HG03045 (cell line): Measurements from ENCODE around the gene KRTAP29-1.

Source experiments
- ATAC-seq: cut with Tn5 transposase; IDR thresholded peaks from one replicate; pipeline ENCODE4 v1.9.1; 2021; ENCODE audit warnings: mild to moderate bottlenecking, moderate library complexity; ENCODE audit not compliant: unreplicated experiment

KRTAP29-1 gene

GRCh38 chr17:41329279-41329948 is 26.8 kb upstream of the KRTAP29-1 start:
- ATAC-seq: no peak

GRCh38 chr17:41328207-41328606 is 25.6 kb upstream of the KRTAP29-1 start:
- ATAC-seq: no peak

- no peak for ATAC-seq
Observed at GRCh38 chr17:41327411-41328120, 24.9 kb upstream of the KRTAP29-1 start.

GRCh38 chr17:41326173-41327145 is 23.8 kb upstream of the KRTAP29-1 start:
- no peak for ATAC-seq

GRCh38 chr17:41325611-41326010 is 23.0 kb upstream of the KRTAP29-1 start:
- ATAC-seq: no peak

- ATAC-seq: no peak
Observed at GRCh38 chr17:41325126-41325525, 22.5 kb upstream of the KRTAP29-1 start.

- ATAC-seq: no peak
Observed at GRCh38 chr17:41324180-41325075, 21.8 kb upstream of the KRTAP29-1 start.

GRCh38 chr17:41322903-41323895 is 20.5 kb upstream of the KRTAP29-1 start:
- ATAC-seq: no peak

GRCh38 chr17:41322094-41322902 is 19.6 kb upstream of the KRTAP29-1 start:
- ATAC-seq: no peak

- ATAC-seq: no peak
Observed at GRCh38 chr17:41318231-41318630, 15.6 kb upstream of the KRTAP29-1 start.

GRCh38 chr17:41315814-41316445 is 13.3 kb upstream of the KRTAP29-1 start:
- ATAC-seq: no peak

GRCh38 chr17:41315204-41315794 is 12.6 kb upstream of the KRTAP29-1 start, which contains the start of gene KRTAP17-1:
Gene KRTAP17-1 (minus strand): TSS chr17:41315710. CDS start chr17:41315650, 60 bp downstream.
- no peak for ATAC-seq

- ATAC-seq: no peak
Observed at GRCh38 chr17:41311111-41311510, 8.5 kb upstream of the KRTAP29-1 start.

- no peak for ATAC-seq
Observed at GRCh38 chr17:41308918-41309359, 6.3 kb upstream of the KRTAP29-1 start, which contains the start of gene KRTAP16-1. Gene KRTAP16-1 (minus strand): TSS chr17:41309309. CDS start chr17:41309253, 56 bp downstream.

- no peak for ATAC-seq
Observed at GRCh38 chr17:41308251-41308917, 5.7 kb upstream of the KRTAP29-1 start.

GRCh38 chr17:41307647-41308046 is 5.0 kb upstream of the KRTAP29-1 start:
- no peak for ATAC-seq

GRCh38 chr17:41304091-41304490 is 1.4 kb upstream of the KRTAP29-1 start:
- no peak for ATAC-seq
